Mesothelial cell of epicardium (in vitro differentiated cells): Measurements from ENCODE around the gene DHRSX. TPM values are rescaled to one million over a fixed set of nuclear protein-coding genes. Genes with fewer than 3 reads are reported as not detected.
"Not testable (repeated sequence)": the region's sequence is repeated elsewhere in the genome, so short reads cannot be mapped to it uniquely, and the experiment has no call there.

Experiments
- DNase-seq, 2 experiments: peaks; one replicate each; pipeline ENCODE4 v3.0.0; 2021; ENCODE audit warnings: low spot score in 2 of 2; ENCODE audit not compliant: unreplicated experiment in 2 of 2
- H3K27ac Mint-ChIP-seq: 2 replicates; pipeline ENCODE4 v1.8.0; 2021; ENCODE audit warnings: mixed read lengths
- H3K27me3 Mint-ChIP-seq: 2 replicates; pipeline ENCODE4 v1.8.0; 2021; ENCODE audit warnings: low read depth, mixed read lengths
- H3K36me3 Mint-ChIP-seq: 2 replicates; pipeline ENCODE4 v1.8.0; 2021; ENCODE audit warnings: mixed read lengths
- H3K4me1 Mint-ChIP-seq: 2 replicates; pipeline ENCODE4 v1.8.0; 2021; ENCODE audit warnings: mixed read lengths
- H3K4me3 Mint-ChIP-seq: 2 replicates; pipeline ENCODE4 v1.8.0; 2021; ENCODE audit warnings: mild to moderate bottlenecking, moderate library complexity, mixed read lengths
- H3K9me3 Mint-ChIP-seq: 2 replicates; pipeline ENCODE4 v1.8.0; 2021; ENCODE audit warnings: mixed read lengths
- CTCF ChIP-seq: fragments of 200-600 bp; sonication (generic); IDR thresholded peaks from one replicate; pipeline ENCODE4 v1.5.0; 2021; ENCODE audit warnings: antibody characterized with exemption; ENCODE audit not compliant: unreplicated experiment
- total RNA-seq: library from RNA; stranded (reverse); gene quantifications from 3 replicates; pipeline ENCODE4 v1.2.1, GENCODE V29; 2021

The DHRSX gene
- total RNA-seq, 1 donor from 2014 or later, result 43.5 TPM

GRCh38 chrX:2425286-2426071 lies 75.3 kb downstream of the DHRSX start:
- Mint-ChIP-seq H3K36me3 (peaks cover 69% of the 10 kb centered on the region), H3K4me3 (no peak overlapping the region), H3K9me3 (peaks cover 12% of the 10 kb centered on the region), H3K27ac (no peak overlapping the region), H3K4me1 (no peaks in the 10 kb centered on the region), H3K27me3 (no peaks in the 10 kb centered on the region)
- DNase-seq, result no peak
- no peak for TF ChIP-seq CTCF

- H3K9me3 Mint-ChIP-seq, result peaks cover 12% of the 10 kb centered on the region
- no peaks in the 10 kb centered on the region for H3K27me3 Mint-ChIP-seq
- H3K4me1 Mint-ChIP-seq, result no peaks in the 10 kb centered on the region
- TF ChIP-seq CTCF, result no peak
- H3K36me3 Mint-ChIP-seq, result peaks cover 65% of the 10 kb centered on the region
- H3K27ac Mint-ChIP-seq, result no peak overlapping the region
- DNase-seq, result no peak
- H3K4me3 Mint-ChIP-seq, result no peak overlapping the region
These were observed 76.5 kb downstream of the DHRSX start for GRCh38 chrX:2424317-2424716.

GRCh38 chrX:2423899-2424298 lies 76.9 kb downstream of the DHRSX start:
- H3K4me1 Mint-ChIP-seq, result no peaks in the 10 kb centered on the region
- no peak for DNase-seq
- peaks cover 12% of the 10 kb centered on the region for H3K9me3 Mint-ChIP-seq
- H3K4me3 Mint-ChIP-seq, result no peak overlapping the region
- H3K27ac Mint-ChIP-seq, result no peak overlapping the region
- no peaks in the 10 kb centered on the region for H3K27me3 Mint-ChIP-seq
- H3K36me3 Mint-ChIP-seq, result peaks cover 64% of the 10 kb centered on the region
- no peak for TF ChIP-seq CTCF

GRCh38 chrX:2423282-2423681 lies 77.5 kb downstream of the DHRSX start:
- H3K4me3 Mint-ChIP-seq, result no peak overlapping the region
- no peak overlapping the region for H3K27ac Mint-ChIP-seq
- H3K27me3 Mint-ChIP-seq, result no peaks in the 10 kb centered on the region
- no peaks in the 10 kb centered on the region for H3K4me1 Mint-ChIP-seq
- DNase-seq, result no peak
- peaks cover 12% of the 10 kb centered on the region for H3K9me3 Mint-ChIP-seq
- TF ChIP-seq CTCF, result no peak
- peaks cover 59% of the 10 kb centered on the region for H3K36me3 Mint-ChIP-seq

- H3K4me3 Mint-ChIP-seq, H3K4me1 Mint-ChIP-seq, H3K27me3 Mint-ChIP-seq, H3K27ac Mint-ChIP-seq, H3K9me3 Mint-ChIP-seq, DNase-seq: not testable (repeated sequence)
- peaks cover 25% of the 10 kb centered on the region for H3K36me3 Mint-ChIP-seq
These were observed 81.4 kb downstream of the DHRSX start for GRCh38 chrX:2419418-2419817.

- Mint-ChIP-seq H3K27ac (no peak overlapping the region), H3K36me3 (peaks cover 15% of the 10 kb centered on the region), H3K27me3 (no peaks in the 10 kb centered on the region), H3K9me3 (no peaks in the 10 kb centered on the region), H3K4me1 (no peaks in the 10 kb centered on the region), H3K4me3 (no peak overlapping the region)
- no peak for DNase-seq
- no peak for TF ChIP-seq CTCF
These were observed 82.8 kb downstream of the DHRSX start for GRCh38 chrX:2418000-2418399.
